ENCODE results near the gene RAMP1. TPM values are rescaled to one million over a fixed set of nuclear protein-coding genes. Genes with fewer than 3 reads are reported as not detected.

Gene RAMP1
- total RNA-seq, 4 donors from 2014 or later: 28.7 to 168 (median 71.8) TPM

GRCh38 chr2:237919593-237919992 is 60.2 kb downstream of the RAMP1 start:
- Histone ChIP-seq H3K27me3 (no peaks in the 10 kb centered on the region), H3K4me1 (peaks cover 4 to 10% of the 10 kb centered on the region in 2 donors), H3K36me3 (no peaks in the 10 kb centered on the region), H3K4me3 (no peak overlapping the region), H3K27ac (no peak overlapping the region), H3K9me3 (no peaks in the 10 kb centered on the region)
- intact Hi-C loops (cut with DNase I; ENCODE audit: low total_unique reads) (loop anchor here (5.0 kb wide), 1 partner anchor 143 kb away; the partner anchor contains the start of gene SCLY), in situ Hi-C loops (cut with MboI; ENCODE audit: low sequenced_read_pairs in 4 of 4) (no loop called here)
- no peak for TF ChIP-seq POLR2A (IDR thresholded peaks at IDR 0.05)
- TF ChIP-seq, protein P1, sequence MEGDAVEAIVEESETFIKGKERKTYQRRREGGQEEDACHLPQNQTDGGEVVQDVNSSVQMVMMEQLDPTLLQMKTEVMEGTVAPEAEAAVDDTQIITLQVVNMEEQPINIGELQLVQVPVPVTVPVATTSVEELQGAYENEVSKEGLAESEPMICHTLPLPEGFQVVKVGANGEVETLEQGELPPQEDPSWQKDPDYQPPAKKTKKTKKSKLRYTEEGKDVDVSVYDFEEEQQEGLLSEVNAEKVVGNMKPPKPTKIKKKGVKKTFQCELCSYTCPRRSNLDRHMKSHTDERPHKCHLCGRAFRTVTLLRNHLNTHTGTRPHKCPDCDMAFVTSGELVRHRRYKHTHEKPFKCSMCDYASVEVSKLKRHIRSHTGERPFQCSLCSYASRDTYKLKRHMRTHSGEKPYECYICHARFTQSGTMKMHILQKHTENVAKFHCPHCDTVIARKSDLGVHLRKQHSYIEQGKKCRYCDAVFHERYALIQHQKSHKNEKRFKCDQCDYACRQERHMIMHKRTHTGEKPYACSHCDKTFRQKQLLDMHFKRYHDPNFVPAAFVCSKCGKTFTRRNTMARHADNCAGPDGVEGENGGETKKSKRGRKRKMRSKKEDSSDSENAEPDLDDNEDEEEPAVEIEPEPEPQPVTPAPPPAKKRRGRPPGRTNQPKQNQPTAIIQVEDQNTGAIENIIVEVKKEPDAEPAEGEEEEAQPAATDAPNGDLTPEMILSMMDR (IDR thresholded peaks at IDR 0.05 in 4 of 5, conservative IDR thresholded peaks at IDR 0.05 in 1 of 5): no peak
- ATAC-seq (no peak), DNase-seq (no peak)

- Histone ChIP-seq H3K27me3 (no peaks in the 10 kb centered on the region), H3K36me3 (no peaks in the 10 kb centered on the region), H3K4me1 (peaks cover 4 to 14% of the 10 kb centered on the region in 2 donors), H3K9me3 (no peaks in the 10 kb centered on the region), H3K4me3 (no peak overlapping the region), H3K27ac (no peak overlapping the region)
- TF ChIP-seq POLR2A (IDR thresholded peaks at IDR 0.05): no peak
- TF ChIP-seq, protein P1 (IDR thresholded peaks at IDR 0.05 in 4 of 5, conservative IDR thresholded peaks at IDR 0.05 in 1 of 5): no peak
- intact Hi-C loops (cut with DNase I; ENCODE audit: low total_unique reads): no loop called here
- DNase-seq (no peak), ATAC-seq (no peak)
- in situ Hi-C loops (cut with MboI; ENCODE audit: low sequenced_read_pairs in 4 of 4): loop anchor here in 2 of 4 donors (5.0 to 10.0 kb wide), 2 partner anchors 63 to 66 kb away; partner anchors contain the start of gene RAMP1 (in 2 of the 2)
Observed at GRCh38 chr2:237920673-237921072, 61.2 kb downstream of the RAMP1 start.

DNA sequence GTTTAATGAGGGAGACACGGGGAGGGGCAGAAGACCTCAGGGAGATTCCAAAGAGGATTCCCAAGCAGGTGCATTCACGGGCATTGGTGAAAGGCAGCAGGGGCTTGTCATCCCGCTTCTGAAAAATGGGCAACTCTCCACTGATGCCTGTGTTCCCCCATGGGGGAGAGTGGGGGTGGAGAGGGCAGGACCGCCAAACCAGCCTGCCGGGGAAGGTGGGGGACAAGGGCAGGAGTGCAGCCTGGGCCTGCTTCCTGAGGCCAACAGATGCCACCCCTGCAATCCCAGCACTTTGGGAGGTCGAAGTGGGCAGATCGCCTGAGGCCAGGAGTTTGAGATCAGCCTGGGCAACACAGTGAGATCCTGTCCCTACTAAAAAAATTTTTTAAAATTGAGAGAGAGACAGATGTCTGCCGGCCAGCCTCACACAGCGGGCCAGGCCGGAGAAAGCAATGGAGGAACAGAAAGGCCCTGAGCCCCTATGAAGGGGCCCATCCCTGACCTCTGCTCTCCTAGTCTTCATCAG is 62.6 kb downstream of the RAMP1 start:
- in situ Hi-C loops (cut with MboI; ENCODE audit: low sequenced_read_pairs in 4 of 4) (loop anchor here in 2 of 4 donors (5.0 to 10.0 kb wide), 2 partner anchors 65 to 67 kb away; partner anchors contain the start of gene RAMP1 (in 2 of the 2)), intact Hi-C loops (cut with DNase I; ENCODE audit: low total_unique reads) (loop anchor here (2.0 kb wide), 1 partner anchor 45 kb away; the partner anchor contains the start of gene UBE2F)
- Histone ChIP-seq H3K27me3 (no peaks in the 10 kb centered on the region), H3K4me1 (peaks cover 4 to 16% of the 10 kb centered on the region in 2 donors), H3K9me3 (no peaks in the 10 kb centered on the region), H3K27ac (peak overlapping the region in 1 of 4 donors; percentile 36), H3K36me3 (no peaks in the 10 kb centered on the region), H3K4me3 (no peak overlapping the region)
- ATAC-seq: no peak
- TF ChIP-seq, protein P1 (IDR thresholded peaks at IDR 0.05 in 4 of 5, conservative IDR thresholded peaks at IDR 0.05 in 1 of 5): no peak
- TF ChIP-seq POLR2A (IDR thresholded peaks at IDR 0.05): no peak
- no peak for DNase-seq

DNA sequence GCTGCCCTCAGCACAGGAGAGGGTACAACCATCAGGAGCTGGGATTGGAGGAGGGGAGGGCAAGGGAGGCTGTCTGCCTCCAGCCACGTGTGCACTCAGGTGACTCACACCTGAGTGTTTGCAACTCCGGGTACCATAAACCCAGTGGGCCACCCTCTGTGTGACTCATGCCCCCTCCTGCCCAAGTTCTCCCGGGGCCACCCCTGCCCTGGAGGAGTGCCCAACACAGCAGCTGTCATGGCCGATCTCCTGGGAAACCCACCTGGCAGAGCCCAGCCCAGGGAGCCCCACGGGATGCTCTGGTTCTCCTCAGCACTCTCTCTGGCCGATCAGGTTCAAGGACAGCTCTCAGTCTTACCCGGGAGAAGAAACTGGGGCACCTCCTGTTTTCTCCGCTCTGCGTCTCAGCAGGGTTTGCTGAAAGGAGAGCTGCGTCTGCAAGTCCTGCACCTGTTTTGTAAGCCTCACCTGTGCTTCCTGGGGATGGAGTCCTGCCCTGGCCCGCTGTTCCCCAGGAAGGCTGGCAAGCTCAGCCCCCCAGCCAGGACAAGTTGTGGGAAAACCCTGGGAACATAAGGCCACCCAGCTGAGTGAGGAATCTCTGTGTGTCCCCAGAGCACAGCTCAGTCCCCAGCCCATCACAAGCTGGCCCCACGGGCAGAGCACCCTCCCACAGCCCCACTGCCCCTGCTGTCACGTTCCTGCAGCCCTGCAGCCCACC is 63.4 kb downstream of the RAMP1 start:
- ATAC-seq: peak in 1 of 2 donors; percentile 6
- Histone ChIP-seq H3K27ac (peak overlapping the region; percentile 36 to 67 (median 62)), H3K4me1 (peaks cover 4 to 16% of the 10 kb centered on the region in 2 donors), H3K36me3 (no peaks in the 10 kb centered on the region), H3K9me3 (no peaks in the 10 kb centered on the region), H3K4me3 (peak overlapping the region in 3 of 4 donors; percentile 39 to 54 (median 44)), H3K27me3 (no peaks in the 10 kb centered on the region)
- TF ChIP-seq, protein P1 (IDR thresholded peaks at IDR 0.05 in 4 of 5, conservative IDR thresholded peaks at IDR 0.05 in 1 of 5): no peak
- no peak for TF ChIP-seq POLR2A (IDR thresholded peaks at IDR 0.05)
- in situ Hi-C loops (cut with MboI; ENCODE audit: low sequenced_read_pairs in 4 of 4) (loop anchor here in 2 of 4 donors (5.0 to 10.0 kb wide), 2 partner anchors 66 to 68 kb away; partner anchors contain the start of gene RAMP1 (in 2 of the 2)), intact Hi-C loops (cut with DNase I; ENCODE audit: low total_unique reads) (loop anchor here (1.0 to 2.0 kb wide), 2 partner anchors 44 to 64 kb away; partner anchors contain the start of gene UBE2F)
- peak in 1 of 2 donors; percentile 48 for DNase-seq
